HG02623 (cell line): ENCODE data around the gene ZFYVE16.
"Not testable (repeated sequence)": the region's sequence is repeated elsewhere in the genome, so short reads cannot be mapped to it uniquely, and the experiment has no call there.

Source experiments
- ATAC-seq: cut with Tn5 transposase; IDR thresholded peaks from one replicate; pipeline ENCODE4 v1.9.1; 2021; ENCODE audit warnings: moderate library complexity; ENCODE audit not compliant: unreplicated experiment

The ZFYVE16 gene

DNA sequence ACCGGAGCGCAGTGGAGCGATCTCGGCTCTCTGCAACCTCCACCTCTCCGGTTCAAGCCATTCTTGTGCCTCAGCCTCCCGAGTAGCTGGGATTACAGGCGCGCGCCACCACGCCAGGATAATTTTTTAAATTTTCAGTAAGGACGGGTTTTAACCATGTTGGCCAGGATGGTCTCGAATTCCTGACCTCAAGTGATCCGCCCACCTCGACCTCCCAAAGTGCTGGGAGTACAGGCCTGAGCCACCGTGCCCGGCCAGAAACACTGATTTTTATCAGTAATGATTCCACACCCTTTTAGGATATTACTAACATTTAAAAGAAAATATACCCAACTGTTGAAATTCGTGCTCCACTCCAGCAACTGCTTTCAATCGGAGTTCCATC lies 79.6 kb downstream of the ZFYVE16 start:
- no peak for ATAC-seq

DNA sequence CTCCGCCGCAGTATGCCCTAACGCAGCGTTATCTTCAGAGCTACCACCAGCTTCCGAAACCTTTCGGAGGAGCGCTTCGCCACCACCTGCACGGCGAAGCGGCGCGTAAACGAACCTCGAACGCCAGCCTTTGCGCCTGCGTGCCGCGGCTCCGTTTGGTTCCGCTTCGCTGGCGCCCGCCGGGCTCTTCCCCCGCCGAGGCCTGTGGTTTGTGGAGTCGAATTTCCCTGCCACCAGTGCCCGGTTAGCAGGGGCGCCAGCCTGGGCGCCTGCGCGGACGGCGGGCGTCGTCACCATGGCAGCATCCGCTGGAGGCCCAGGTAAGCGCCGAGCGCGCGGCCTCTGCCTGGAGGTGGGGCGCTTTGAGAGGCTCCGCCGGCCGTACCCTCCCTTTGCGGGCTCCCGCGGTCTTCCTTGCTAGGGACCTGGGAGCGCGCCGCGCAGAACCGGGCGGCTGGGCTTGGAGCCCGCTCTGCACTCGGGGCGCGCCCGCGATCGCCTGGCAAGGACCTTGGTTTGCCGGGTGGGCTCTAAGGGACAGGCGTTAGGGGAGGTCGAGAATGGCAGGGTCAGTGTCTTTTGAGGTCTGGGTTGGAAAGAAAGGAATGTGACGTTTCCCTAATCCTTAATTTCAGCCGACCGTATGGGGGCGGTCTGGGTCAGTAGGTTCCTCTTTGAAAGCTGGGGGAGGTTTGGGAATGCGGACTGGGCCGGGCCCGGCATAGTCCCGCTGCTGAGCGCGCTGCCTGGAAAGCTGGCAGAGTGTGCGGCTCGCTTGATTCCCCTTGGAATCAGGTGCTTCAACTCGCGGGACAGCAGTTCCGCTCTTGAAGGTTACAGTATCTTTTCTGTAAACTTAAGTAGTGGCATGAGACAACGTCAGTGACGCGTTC lies 80.2 kb downstream of the ZFYVE16 start, which contains the start of gene FAM151B:
Gene FAM151B (plus strand): TSS at position 272 of the 893 bp plus-strand sequence. CDS start 24 bp downstream, at position 296.
- ATAC-seq, result peak; percentile 84

DNA sequence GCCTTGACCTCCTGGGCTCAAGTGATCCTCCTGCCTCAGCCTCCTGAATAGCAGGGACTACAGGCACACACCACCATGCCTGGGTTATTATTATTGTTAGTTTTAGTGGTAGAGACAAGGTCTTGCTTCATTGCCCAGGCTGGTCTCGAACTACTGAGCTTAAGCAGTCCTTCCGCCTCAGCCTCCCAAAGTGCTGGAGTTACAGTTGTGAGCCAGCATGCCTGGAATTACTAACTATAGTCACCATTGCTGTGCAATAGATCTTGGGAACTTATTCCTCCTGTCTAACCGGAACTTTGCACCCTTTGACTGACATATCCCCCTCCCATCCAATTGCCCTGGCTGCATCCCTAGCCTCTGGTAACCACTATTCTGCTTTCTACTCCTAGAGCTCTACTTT lies 83.4 kb downstream of the ZFYVE16 start:
- ATAC-seq, result no peak

DNA sequence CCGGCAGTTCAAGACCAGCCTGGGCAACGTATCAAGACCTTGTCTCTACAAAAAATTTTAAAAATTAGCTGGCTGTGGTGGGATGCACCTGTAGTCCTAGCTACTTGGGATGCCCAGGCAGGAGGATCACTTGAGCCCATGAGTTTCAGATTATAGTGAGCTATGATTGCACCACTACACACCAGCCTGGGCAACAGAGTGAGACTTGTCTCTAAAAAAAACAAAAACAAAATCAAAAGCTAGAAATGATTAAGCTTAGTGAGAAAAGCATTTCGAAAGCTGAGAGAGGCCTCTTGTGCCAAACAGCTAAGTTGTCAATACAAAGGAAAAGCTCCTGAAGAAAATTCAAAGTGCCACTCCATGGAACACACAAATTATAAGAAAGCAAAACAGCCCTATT lies 84.9 kb downstream of the ZFYVE16 start:
- ATAC-seq, result no peak

DNA sequence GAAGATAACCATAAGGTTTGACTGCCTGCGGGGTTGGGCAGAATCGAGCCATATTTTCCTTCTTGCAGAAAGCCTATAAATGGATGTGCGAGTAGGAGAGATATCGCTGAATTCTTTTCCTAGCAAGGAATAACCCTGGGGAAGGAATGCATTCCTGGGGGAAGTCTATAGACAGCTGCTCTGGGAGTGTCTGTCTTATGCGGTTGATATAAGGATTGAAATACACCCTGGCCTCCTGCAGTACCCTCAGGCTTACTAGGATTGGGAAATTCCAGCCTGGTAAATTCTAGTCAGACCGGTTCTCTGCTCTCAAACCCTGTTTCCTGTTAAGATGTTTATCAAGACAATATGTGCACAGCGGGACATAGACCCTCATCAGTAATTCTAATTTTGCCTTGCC lies 85.6 kb downstream of the ZFYVE16 start:
- ATAC-seq, result not testable (repeated sequence)

- ATAC-seq, result no peak
These were observed 88.0 kb downstream of the ZFYVE16 start for GRCh38 chr5:80495891-80496290.

DNA sequence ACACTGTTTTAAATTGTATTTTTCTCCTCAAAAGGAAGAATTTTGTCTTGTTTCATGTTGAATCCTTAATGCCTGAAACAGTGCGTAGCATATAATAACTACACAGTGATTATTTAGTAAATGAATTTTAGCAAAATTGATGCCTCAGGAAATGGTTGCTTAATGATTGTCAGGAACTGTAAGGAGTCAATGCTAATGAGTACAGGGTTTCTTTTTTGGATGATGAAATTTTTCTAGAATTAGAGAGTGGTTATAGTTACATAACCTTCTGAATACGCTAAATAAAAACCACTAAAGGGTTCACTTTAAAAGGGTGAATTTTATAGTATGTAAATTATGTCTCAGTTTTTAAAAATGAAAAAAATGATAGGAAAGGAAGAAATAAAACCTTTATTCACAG lies 94.9 kb downstream of the ZFYVE16 start:
- ATAC-seq, result no peak

DNA sequence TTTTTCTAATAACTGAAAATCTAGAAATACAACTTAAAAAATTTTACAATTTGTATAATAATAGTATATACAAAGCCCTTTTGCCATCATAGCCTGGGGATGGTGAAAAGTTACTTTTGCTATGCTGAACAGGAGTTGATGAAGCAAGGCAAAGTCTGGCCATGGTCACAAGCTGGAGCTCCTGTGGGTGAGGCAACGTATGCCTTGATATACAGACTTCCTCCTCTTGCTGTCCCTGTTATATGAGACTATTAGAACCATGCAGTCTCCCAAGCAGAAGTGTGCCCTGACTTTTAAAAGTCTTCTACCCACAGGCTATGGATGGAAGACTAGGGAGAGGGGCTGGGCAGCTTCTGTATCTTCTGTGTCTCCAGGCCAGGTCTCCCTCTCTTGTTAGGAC lies 95.8 kb downstream of the ZFYVE16 start:
- no peak for ATAC-seq

DNA sequence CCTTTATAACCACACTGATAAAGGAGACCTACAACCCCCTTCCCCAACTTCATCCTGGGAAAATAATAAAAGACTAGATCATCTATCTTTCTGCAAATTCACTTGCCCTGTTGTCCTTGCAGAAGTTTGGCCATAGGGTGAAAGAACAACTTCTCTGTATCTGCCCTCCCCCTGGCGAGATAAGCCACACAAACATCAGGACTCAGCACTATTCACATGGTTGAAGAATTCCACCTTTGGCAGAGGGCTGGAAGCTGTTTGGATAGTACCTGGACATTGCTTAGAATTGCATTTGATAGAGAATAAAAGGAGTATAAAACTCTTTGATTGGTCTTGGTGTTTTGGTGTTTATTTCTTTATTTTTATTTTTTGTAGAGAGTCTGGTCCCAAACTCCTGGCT lies 97.0 kb downstream of the ZFYVE16 start:
- no peak for ATAC-seq

- no peak for ATAC-seq
These were observed 99.8 kb downstream of the ZFYVE16 start for GRCh38 chr5:80507663-80508062.

DNA sequence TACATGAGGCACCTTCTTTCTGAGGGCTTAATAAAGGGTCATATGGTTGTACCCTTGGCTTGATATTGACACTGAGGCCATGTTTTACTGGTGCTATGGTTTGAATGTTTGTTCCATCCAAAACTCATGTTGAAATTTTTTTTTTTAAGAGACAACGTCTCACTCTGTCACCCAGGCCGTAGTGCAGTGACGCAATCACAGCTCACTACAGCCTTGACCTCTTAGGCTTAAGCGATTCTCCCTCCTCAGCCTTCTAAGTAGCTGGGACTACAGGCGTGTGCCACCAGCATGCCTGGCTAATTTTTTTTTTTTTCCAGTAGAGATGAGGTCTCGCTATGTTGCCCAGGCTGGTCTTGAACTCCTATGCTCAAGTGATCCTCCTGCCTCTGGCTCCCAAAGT lies 101.0 kb downstream of the ZFYVE16 start:
- ATAC-seq, result no peak

DNA sequence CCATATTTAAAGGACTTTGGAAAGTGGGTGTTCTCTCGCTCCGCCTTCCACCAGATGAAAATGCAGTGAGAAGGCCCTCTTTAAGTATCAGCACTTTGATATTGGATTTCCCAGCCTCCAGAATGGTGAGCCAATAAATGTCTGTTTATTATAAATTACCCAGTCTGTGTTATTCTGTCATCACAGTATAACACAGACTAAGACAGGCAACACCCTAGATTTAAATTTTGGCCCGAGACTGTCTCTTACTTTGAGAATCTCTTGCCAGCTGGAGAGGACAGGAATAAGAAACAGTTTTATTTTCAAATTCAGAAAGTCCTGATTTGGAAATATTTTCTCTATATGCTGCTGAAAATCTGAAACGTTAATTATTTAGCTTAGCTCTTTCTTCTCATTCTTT lies 101.5 kb downstream of the ZFYVE16 start:
- no peak for ATAC-seq

GRCh38 chr5:80516826-80517225 lies 109.0 kb downstream of the ZFYVE16 start:
- ATAC-seq, result no peak
